NOMO-1 (cell line): Measurements from ENCODE around the gene HMCN2.

Experiments used
- DNase-seq, 2 experiments: peaks; one replicate each; lab custom pipeline; 2025; ENCODE audit not compliant: unreplicated experiment in 2 of 2; lab: John Stamatoyannopoulos, UW

Gene HMCN2

DNA sequence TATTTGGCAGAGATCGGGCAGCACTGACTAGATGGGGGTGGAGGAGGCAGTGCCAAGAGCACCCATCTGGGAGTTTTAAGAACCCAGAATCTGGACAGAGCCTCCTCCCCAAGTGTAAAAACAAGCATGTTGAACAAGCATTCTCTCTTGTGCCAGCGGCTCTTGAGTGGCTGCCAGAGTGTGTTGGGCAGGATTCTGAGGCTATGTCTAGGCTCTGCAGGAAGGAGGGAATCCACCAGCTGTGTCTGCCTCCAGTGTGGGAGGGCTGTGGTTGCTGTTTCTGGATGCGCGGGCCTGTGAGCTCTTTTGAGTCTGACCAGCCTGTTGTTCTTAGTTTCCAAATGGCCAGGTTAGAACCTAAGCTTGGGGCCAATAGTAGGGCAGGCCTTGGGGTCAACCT, 39.8 kb downstream of the HMCN2 start:
- no peak for DNase-seq

DNA sequence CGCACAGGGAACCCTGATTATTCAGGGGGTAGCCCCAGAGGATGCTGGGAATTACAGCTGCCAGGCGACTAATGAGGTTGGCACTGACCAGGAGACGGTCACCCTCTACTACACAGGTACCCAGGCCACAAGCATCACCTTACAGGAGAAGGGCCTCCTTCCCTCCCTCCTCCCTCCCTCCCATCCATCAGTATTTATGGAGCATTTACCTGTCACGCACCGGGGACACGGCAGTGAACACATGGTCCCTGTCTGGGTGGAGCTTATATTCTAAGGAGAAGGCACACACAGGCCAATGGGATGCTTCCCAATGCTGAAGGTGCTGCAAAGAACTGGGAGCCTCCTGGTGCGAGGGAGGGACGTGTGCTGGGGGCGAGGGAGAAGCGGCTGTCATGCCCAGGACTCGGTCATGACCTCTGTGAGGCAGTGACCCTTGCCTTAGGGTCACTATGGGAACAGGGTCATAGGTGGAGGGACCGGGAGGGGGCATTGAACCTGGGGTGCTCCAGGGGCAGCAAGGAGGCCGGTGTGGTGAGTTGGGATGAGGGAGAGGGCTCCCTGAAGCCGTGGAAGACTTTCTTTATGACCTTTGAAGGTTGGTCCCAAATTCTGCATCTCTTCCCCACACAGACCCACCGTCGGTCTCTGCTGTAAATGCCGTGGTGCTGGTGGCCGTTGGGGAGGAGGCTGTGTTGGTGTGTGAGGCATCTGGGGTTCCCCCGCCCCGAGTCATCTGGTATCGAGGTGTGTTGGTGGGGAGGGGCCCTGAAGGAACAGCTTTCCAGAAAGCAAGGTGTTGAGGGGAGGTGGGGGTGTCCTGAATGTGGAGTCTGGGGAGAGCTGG, 41.5 kb downstream of the HMCN2 start:
- DNase-seq: no peak

DNA sequence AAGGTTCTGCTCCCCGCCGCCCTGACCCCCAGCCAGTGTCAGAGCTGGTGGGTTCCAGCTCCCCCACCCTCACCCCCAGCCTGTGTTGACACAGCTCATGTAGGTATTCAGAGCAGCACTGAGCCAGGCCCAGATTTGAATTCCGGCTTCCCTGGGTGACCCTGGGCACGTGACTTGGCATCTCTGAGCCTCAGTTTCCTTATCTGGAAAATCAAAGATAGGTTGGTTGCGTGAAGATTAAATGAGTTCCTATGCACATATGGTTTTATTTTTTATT, 42.0 kb downstream of the HMCN2 start:
- DNase-seq: no peak

GRCh38 chr9:130308081-130308571, 42.6 kb downstream of the HMCN2 start:
- no peak for DNase-seq

DNA sequence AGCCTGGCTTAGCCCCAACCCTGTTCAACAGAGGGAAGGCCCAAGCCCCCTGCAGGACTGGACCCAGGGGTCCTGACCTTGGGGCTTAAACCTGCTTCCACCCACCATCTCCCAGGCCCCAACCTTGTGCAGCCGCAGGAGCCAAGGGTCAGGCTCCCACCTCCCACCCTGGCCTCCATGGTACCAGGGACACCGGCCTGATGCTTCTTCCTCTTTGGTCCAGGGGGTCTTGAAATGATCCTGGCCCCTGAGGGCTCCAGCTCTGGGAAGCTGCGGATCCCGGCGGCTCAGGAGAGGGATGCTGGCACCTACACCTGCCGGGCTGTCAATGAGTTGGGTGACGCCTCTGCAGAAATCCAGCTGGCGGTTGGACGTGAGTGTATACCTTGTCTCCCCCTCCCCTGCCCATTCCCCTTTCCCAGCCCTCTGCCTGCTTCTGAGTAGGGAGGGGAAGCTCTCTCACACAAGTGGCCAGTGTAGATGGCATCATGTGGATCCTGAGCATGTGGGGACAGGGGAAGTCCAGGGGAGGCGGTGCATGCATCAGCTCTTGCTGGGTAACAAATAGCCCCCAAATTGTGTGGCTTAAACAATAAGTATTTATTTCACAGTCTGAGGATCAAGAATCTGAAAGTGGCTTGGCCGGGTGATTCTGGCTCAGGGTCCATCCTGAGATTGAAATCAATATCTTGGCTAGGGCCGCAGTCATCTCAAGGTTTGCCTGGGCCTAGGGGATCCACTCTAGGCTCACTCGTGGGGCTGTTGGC, 44.3 kb downstream of the HMCN2 start:
- no peak for DNase-seq

DNA sequence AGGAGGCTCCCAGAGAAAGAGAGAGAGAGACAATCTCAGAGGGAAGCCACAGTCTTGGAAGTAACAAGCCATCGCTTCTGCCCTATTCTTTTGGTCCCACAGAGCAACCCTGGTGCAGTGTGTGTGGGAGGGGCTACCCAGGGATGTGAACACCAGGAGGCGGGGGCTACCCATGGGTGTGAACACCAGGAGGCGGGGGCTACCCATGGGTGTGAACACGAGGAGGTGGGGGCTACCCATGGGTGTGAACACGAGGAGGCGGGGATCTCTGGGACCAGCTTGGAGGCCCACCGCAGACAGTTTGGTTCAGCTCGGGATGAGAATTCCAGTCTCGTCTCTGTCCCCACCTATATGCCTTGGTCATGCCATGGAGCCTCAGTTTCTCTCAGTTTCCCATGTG, 44.9 kb downstream of the HMCN2 start:
- DNase-seq: no peak

DNA sequence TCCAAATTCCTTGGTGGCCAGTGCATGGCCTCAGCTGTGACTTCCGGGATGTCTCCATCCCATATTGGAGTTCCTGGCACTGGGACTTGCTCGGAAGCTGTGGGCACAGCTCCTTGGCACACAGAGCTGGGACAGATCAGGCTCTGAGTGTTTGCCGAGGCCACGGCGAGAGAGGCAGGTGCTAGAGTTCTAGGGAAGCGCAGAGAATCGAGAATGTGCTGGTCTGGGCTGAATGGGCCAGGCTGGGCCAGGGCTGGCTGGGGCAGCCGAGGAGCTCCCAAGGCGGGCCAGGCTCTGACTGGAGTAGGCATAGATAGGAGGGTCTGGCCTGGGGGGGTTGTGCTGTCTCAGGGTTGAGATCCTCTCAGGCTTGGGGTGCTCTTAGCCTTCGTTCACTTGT, 45.4 kb downstream of the HMCN2 start:
- no peak for DNase-seq

DNA sequence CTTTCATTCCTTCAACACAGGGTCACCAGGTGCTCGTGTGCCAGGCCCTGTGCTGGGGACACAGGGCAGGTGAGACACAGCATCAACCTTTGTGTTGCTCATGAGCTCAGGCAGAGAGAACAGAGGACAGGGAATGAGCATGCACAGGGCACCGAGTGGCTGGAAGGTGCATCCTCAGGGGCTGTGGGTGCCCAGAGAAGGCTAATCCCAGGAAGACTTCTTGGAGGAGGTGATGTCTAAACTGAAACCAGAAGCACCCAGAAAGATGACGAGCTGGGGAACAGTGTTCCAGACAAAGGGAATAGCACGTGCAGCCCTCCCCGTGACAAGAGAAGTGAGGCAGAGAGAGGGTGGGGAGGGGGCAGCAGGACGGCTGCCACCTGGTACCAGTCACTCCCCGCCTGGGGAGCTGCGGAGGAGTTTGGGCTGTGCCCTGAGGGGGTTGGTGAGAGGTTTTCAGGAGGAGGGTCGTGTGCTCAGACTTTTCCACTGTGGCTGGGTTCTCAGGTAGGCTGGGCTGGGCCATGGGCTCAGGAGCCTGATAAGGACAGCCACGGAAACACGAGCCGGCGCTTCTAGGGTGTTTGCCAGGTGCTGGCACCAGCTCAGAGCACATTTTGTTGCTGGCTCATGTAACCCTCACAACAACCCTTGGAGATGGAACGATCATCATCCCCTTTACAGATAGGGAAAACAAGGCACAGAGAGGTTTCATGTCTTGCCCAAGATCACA, 46.0 kb downstream of the HMCN2 start:
- DNase-seq: no peak

GRCh38 chr9:130313103-130313858, 47.7 kb downstream of the HMCN2 start:
- no peak for DNase-seq

GRCh38 chr9:130315446-130316226, 50.1 kb downstream of the HMCN2 start:
- no peak for DNase-seq

DNA sequence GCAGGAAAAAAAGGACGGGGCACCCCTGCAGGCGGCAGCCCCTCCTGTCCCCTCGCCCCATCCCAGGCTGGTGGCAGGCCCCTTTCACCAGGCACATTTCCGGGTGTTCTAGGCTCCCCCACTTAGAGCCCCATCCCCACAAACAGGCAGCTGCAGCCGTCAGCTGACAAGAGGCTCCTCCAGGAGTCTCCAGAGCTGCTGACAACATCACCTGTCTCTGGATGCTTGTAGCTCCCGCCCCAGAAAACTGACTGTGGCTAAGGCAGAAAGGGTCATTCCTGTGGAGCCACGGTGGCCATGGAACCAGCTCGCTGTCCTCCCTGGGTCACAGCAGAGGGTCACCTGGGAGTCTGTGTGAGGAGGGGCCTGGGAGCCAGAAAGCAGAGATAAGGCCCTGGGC, 50.9 kb downstream of the HMCN2 start:
- DNase-seq: no peak

- no peak for DNase-seq
These were observed 53.7 kb downstream of the HMCN2 start for GRCh38 chr9:130319300-130319699.

DNA sequence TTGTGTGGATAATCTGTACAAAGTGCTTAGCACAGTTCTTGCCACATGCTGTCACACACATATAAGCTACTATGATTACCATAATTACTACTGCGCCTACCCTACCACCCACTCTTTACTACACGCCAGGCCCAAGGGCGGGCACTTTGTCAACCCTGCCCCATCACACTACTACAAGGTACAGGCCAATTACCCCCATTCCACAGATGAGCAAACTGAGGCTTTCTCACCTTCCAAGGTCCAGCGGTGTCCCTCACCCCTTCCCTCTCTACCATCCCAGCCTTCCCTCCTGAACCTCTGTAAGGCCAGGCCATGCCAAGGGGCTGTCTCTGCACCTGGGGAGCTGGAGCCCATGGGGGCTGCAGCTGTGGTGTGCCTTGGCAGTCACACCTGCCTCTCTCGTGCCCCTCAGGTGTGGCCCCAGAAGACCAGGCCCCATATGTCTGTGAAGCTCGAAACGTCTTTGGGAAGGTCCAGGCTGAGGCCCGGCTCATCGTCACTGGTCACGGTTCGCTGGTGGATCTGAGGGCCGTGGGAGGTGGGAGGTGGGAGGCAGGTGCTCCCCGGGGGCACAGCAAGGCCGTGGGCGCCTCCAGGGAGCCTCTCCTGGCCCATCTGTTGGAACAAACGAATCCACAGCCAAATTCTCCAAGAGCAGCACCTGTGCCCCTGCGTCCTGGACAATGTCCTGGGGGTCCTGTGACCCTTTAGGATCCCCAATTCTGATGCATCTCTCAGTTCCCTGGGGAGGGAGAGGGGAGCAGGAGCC, 54.6 kb downstream of the HMCN2 start:
- DNase-seq: no peak

DNA sequence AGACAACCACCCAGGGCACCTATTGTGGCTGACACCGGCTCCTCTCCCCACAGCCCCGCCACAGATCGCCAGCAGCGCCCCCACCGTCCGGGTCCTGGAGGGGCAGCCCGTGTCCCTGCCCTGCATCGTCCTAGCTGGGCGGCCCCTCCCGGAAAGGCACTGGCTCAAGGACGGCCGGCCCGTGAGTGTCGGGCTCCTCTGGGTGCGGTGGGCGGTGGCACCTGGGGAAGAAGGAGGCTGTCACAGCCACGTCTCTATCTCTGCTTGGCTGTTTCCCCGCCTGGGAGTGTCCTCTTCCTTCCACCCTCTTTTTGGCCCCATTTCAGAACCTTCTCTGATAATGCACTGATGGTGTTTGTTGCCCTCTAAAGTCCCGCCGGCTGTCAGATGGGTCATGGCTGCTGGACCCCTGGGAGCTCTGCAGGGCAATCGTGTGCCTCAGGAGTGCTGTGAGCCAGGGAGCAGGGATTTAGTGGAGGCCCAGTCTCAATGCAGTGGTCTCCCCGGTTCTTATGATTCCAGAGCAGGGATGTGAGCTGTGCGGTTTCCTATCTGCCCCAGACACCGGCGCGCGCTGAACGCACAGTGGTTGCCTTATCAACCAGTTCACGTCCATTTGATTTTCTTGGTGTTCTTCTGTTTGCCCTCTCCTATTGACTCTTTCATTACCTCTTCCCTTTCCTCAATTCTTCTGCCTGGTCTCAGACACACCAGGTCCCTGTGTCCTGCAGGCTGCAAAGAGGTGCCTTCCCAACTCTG, 55.3 kb downstream of the HMCN2 start:
- DNase-seq: no peak

DNA sequence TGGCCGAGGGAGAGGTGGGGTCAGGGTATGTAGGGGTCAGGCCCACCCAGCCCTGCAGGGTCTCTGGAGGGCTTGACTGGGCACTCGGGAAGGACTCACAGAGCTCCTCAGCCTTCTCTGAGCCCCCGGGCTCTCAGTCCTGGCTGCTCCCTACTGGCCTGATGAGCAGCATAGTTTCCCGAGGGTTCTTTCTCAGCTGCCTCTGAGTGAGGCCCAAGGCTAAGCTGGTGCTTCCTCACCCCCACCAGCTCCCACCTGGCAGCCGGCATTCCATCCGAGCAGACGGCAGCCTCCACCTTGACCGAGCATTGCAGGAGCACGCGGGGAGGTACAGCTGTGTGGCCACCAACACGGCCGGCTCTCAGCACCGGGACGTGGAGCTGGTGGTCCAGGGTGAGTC, 56.0 kb downstream of the HMCN2 start:
- no peak for DNase-seq

GRCh38 chr9:130323051-130323745, 57.6 kb downstream of the HMCN2 start:
- DNase-seq: no peak

DNA sequence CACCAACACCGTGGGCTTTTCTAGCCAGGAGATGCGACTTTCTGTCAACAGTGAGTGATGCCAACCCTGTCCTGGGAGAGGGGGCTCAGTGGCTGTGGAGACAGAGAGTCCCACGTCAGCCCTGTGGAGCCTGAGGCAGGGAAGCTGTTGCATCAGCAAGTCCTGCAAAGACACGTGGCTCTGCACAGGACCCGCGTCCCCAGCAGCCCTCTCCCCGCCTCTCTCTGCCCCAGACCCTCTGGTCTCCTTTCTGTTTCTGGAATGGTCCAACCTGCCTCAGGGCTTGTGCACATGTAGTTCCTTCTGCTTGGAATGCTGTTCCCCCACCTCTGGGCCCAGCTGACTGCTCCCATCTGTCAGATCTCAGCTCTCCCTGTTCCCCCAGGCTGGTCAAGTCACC, 60.4 kb downstream of the HMCN2 start:
- DNase-seq: no peak
